HG03521 (cell line): ENCODE results near the gene SLCO1A2.

Experiments used
- ATAC-seq: cut with Tn5 transposase; IDR thresholded peaks from one replicate; pipeline ENCODE4 v1.9.1; 2021; ENCODE audit warnings: mild to moderate bottlenecking, moderate library complexity; ENCODE audit not compliant: unreplicated experiment

The SLCO1A2 gene

GRCh38 chr12:21220266-21220665 lies 114.5 kb downstream of the SLCO1A2 start:
- no peak for ATAC-seq

- no peak for ATAC-seq
These were observed 115.5 kb downstream of the SLCO1A2 start for GRCh38 chr12:21219206-21219605.
